ENCODE measurements around the gene GNAZ. TPM values are rescaled to one million over a fixed set of nuclear protein-coding genes. Genes with fewer than 3 reads are reported as not detected.

Gene GNAZ
- polyA plus RNA-seq, 1 donor from 2014 or later = 52.0 TPM

GRCh38 chr22:23082534-23083314 lies 12.4 kb downstream of the GNAZ start:
- H3K9me2 ChIP-seq (ENCODE audit: insufficient read depth, low read length) = no peaks in the 10 kb centered on the region
- no peaks in the 10 kb centered on the region for H3K9me3 ChIP-seq (ENCODE audit: low read length)
- H3K9ac ChIP-seq (ENCODE audit: low read length) = no peak overlapping the region
- H2AFZ ChIP-seq (ENCODE audit: low read depth, low read length) = no peak overlapping the region
- H3K4me3 ChIP-seq (ENCODE audit: low read length) = no peak overlapping the region
- TF ChIP-seq CTCF (IDR thresholded peaks at IDR 0.05; ENCODE audit: poor library complexity, severe bottlenecking) (no peak), EZH2 (IDR thresholded peaks at IDR 0.05; ENCODE audit: borderline replicate concordance, insufficient read depth, low read length, poor library complexity, severe bottlenecking) (no peak), REST (IDR thresholded peaks at IDR 0.05; ENCODE audit: borderline replicate concordance) (no peak), TAF1 (IDR thresholded peaks at IDR 0.05; ENCODE audit: low read depth) (no peak), POLR2AphosphoS5 (IDR thresholded peaks at IDR 0.05) (no peak), RAD21 (conservative IDR thresholded peaks at IDR 0.05) (no peak), SMC3 (conservative IDR thresholded peaks at IDR 0.05; ENCODE audit: poor library complexity) (no peak), MXI1 (conservative IDR thresholded peaks at IDR 0.05; ENCODE audit: poor library complexity, severe bottlenecking) (no peak), EP300 (conservative IDR thresholded peaks at IDR 0.05; ENCODE audit: poor library complexity, severe bottlenecking) (no peak)
- H3K79me2 ChIP-seq (replicated peaks; ENCODE audit: insufficient read depth, low read length) = peaks cover 22% of the 10 kb centered on the region
- no peaks in the 10 kb centered on the region for H3F3A ChIP-seq (ENCODE audit: insufficient read depth, low read length, poor library complexity, severe bottlenecking)
- H3K27ac ChIP-seq (ENCODE audit: low read length) = no peak overlapping the region
- H4K20me1 ChIP-seq (ENCODE audit: insufficient read depth) = no peaks in the 10 kb centered on the region
- H3K36me3 ChIP-seq (ENCODE audit: insufficient read depth, low read length) = no peaks in the 10 kb centered on the region
- H3K4me2 ChIP-seq (ENCODE audit: low read length) = no peak overlapping the region
- H3K27me3 ChIP-seq (ENCODE audit: insufficient read depth, low read depth, low read length) = no peaks in the 10 kb centered on the region

- TF ChIP-seq TAF1 (IDR thresholded peaks at IDR 0.05; ENCODE audit: low read depth) (no peak), CTCF (IDR thresholded peaks at IDR 0.05; ENCODE audit: poor library complexity, severe bottlenecking) (no peak), EP300 (conservative IDR thresholded peaks at IDR 0.05; ENCODE audit: poor library complexity, severe bottlenecking) (no peak), POLR2AphosphoS5 (IDR thresholded peaks at IDR 0.05) (no peak), REST (IDR thresholded peaks at IDR 0.05; ENCODE audit: borderline replicate concordance) (no peak), EZH2 (IDR thresholded peaks at IDR 0.05; ENCODE audit: borderline replicate concordance, insufficient read depth, low read length, poor library complexity, severe bottlenecking) (no peak), SMC3 (conservative IDR thresholded peaks at IDR 0.05; ENCODE audit: poor library complexity) (no peak)
- Histone ChIP-seq H3K4me3 (ENCODE audit: low read length) (no peak overlapping the region), H3K4me2 (ENCODE audit: low read length) (no peak overlapping the region), H4K20me1 (ENCODE audit: insufficient read depth) (no peaks in the 10 kb centered on the region), H3K9me2 (ENCODE audit: insufficient read depth, low read length) (no peaks in the 10 kb centered on the region), H3K79me2 (replicated peaks; ENCODE audit: insufficient read depth, low read length) (peaks cover 17% of the 10 kb centered on the region), H3F3A (ENCODE audit: insufficient read depth, low read length, poor library complexity, severe bottlenecking) (no peaks in the 10 kb centered on the region), H3K9me3 (ENCODE audit: low read length) (no peaks in the 10 kb centered on the region), H3K27ac (ENCODE audit: low read length) (no peak overlapping the region), H3K36me3 (ENCODE audit: insufficient read depth, low read length) (no peaks in the 10 kb centered on the region), H2AFZ (ENCODE audit: low read depth, low read length) (no peak overlapping the region), H3K27me3 (ENCODE audit: insufficient read depth, low read depth, low read length) (no peaks in the 10 kb centered on the region), H3K9ac (ENCODE audit: low read length) (no peak overlapping the region)
These were observed 13.1 kb downstream of the GNAZ start for GRCh38 chr22:23083315-23084021.
